Trophoblast cell (in vitro differentiated cells and primary cell): Measurements from ENCODE around the gene SMOC2.

ENCODE experiments used
- DNase-seq, 2 donors: peaks; one replicate each; pipeline ENCODE4 v3.0.0-alpha.2; 2016
- H2AFZ ChIP-seq: 2 replicates; pipeline ENCODE4 v1.6.1; 2013; ENCODE audit warnings: low read length, moderate library complexity, mild to moderate bottlenecking; ENCODE audit not compliant: insufficient read depth, poor library complexity
- H2AK5ac ChIP-seq: 2 replicates; pipeline ENCODE4 v1.6.1; 2013; ENCODE audit warnings: mild to moderate bottlenecking, low read length
- H2BK120ac ChIP-seq: 2 replicates; pipeline ENCODE4 v1.6.1; 2013; ENCODE audit warnings: low read length, mild to moderate bottlenecking, moderate library complexity; ENCODE audit not compliant: insufficient read depth, poor library complexity
- H2BK12ac ChIP-seq: 2 replicates; pipeline ENCODE4 v1.6.1; 2013; ENCODE audit warnings: mild to moderate bottlenecking, low read length, moderate library complexity
- H2BK5ac ChIP-seq: 2 replicates; pipeline ENCODE4 v1.6.1; 2013; ENCODE audit warnings: low read length, low read depth, moderate library complexity, mild to moderate bottlenecking; ENCODE audit not compliant: poor library complexity
- H3K14ac ChIP-seq: 2 replicates; pipeline ENCODE4 v1.6.1; 2013; ENCODE audit warnings: mild to moderate bottlenecking, low read length
- H3K18ac ChIP-seq: 2 replicates; pipeline ENCODE4 v1.6.1; 2013; ENCODE audit warnings: mild to moderate bottlenecking, low read length
- H3K23ac ChIP-seq: 2 replicates; pipeline ENCODE4 v1.6.1; 2013; ENCODE audit warnings: low read length
- H3K27ac ChIP-seq: 2 replicates; pipeline ENCODE4 v1.5.1; 2013; ENCODE audit warnings: low read depth, mild to moderate bottlenecking, inconsistent platforms, low read length, moderate library complexity
- H3K27me3 ChIP-seq: 2 replicates; pipeline ENCODE4 v1.6.1; 2013; ENCODE audit warnings: inconsistent platforms, mild to moderate bottlenecking, low read length, moderate library complexity; ENCODE audit not compliant: insufficient read depth
- H3K36me3 ChIP-seq, 2 experiments: 1 replicate in 1 of 2; 2 replicates in 1 of 2; pipeline ENCODE4 v1.6.1; 2013; ENCODE audit warnings: low read length in 2 of 2, mild to moderate bottlenecking in 2 of 2, moderate library complexity in 1 of 2; ENCODE audit not compliant: insufficient read depth in 2 of 2, control insufficient read depth in 1 of 2
- H3K4ac ChIP-seq: 2 replicates; pipeline ENCODE4 v1.6.1; 2013; ENCODE audit warnings: low read depth, mild to moderate bottlenecking, low read length, moderate library complexity
- H3K4me1 ChIP-seq, 2 experiments: 1 replicate in 1 of 2; 2 replicates in 1 of 2; pipeline ENCODE4 v1.6.1; 2013; ENCODE audit warnings: low read length in 2 of 2, mild to moderate bottlenecking in 2 of 2, moderate library complexity in 1 of 2; ENCODE audit not compliant: insufficient read depth in 2 of 2, control insufficient read depth in 1 of 2
- H3K4me2 ChIP-seq: 2 replicates; pipeline ENCODE4 v1.6.1; 2013; ENCODE audit warnings: inconsistent platforms, mild to moderate bottlenecking, low read length, moderate library complexity
- H3K4me3 ChIP-seq: 2 replicates; pipeline ENCODE4 v1.5.1; 2013; ENCODE audit warnings: mild to moderate bottlenecking, low read depth, low read length, inconsistent platforms
- H3K79me1 ChIP-seq: one replicate; pipeline ENCODE4 v1.6.1; 2013; ENCODE audit warnings: low read length
- H3K79me2 ChIP-seq: 2 replicates; pipeline ENCODE4 v1.6.1; 2013; ENCODE audit warnings: low read length, mild to moderate bottlenecking; ENCODE audit not compliant: control insufficient read depth, insufficient read depth, poor library complexity
- H3K9ac ChIP-seq: 2 replicates; pipeline ENCODE4 v1.6.1; 2013; ENCODE audit warnings: mild to moderate bottlenecking, low read length
- H3K9me3 ChIP-seq: 2 replicates; pipeline ENCODE4 v1.6.1; 2013; ENCODE audit warnings: low read depth, mild to moderate bottlenecking, control low read depth, inconsistent platforms, low read length; ENCODE audit not compliant: insufficient read depth
- H4K12ac ChIP-seq: 2 replicates; pipeline ENCODE4 v1.6.1; 2013; ENCODE audit warnings: low read depth, mild to moderate bottlenecking, low read length, moderate library complexity
- H4K8ac ChIP-seq: 2 replicates; pipeline ENCODE4 v1.6.1; 2013; ENCODE audit warnings: low read depth, mild to moderate bottlenecking, low read length, moderate library complexity
- H4K91ac ChIP-seq: one replicate; pipeline ENCODE4 v1.6.1; 2013; ENCODE audit warnings: low read depth, mild to moderate bottlenecking, low read length, moderate library complexity
- WGBS: extraction: QIAGEN DNeasy Blood & Tissue Kit; methylation state at CpG from one replicate; pipeline ENCODE4 v1.1.7; 2013; ENCODE audit warnings: missing lambda C conversion rate; ENCODE audit not compliant: insufficient read length, insufficient coverage; ENCODE audit errors: extremely low coverage; 5-methylcytosine and 5-hydroxymethylcytosine counted together

Gene SMOC2

GRCh38 chr6:168468045-168468444, 27.1 kb downstream of the SMOC2 start:
- Histone ChIP-seq H3K14ac (no peak overlapping the region), H3K79me2 (no peaks in the 10 kb centered on the region), H3K27ac (no peak overlapping the region), H3K9ac (no peak overlapping the region), H3K9me3 (no peaks in the 10 kb centered on the region), H3K4me3 (no peak overlapping the region), H2AFZ (no peak overlapping the region), H3K4me1 (no peaks in the 10 kb centered on the region), H3K23ac (no peak overlapping the region), H3K79me1 (no peaks in the 10 kb centered on the region), H2BK120ac (no peak overlapping the region), H2BK5ac (no peak overlapping the region), H3K36me3 (no peaks in the 10 kb centered on the region), H3K4ac (no peak overlapping the region), H2AK5ac (no peak overlapping the region), H3K4me2 (no peak overlapping the region), H2BK12ac (no peak overlapping the region), H4K12ac (no peak overlapping the region), H4K8ac (no peak overlapping the region), H4K91ac (no peak overlapping the region), H3K18ac (no peak overlapping the region), H3K27me3 (no peaks in the 10 kb centered on the region)
- DNase-seq, result no peak
- WGBS, result no CpG with 5 or more reads among the region's 5 CpGs

GRCh38 chr6:168469521-168469920, 28.5 kb downstream of the SMOC2 start:
- Histone ChIP-seq H3K9ac (no peak overlapping the region), H2BK120ac (no peak overlapping the region), H3K4ac (no peak overlapping the region), H3K36me3 (no peaks in the 10 kb centered on the region), H2BK12ac (no peak overlapping the region), H4K12ac (no peak overlapping the region), H3K23ac (no peak overlapping the region), H3K27ac (no peak overlapping the region), H3K18ac (no peak overlapping the region), H3K79me1 (no peaks in the 10 kb centered on the region), H3K4me3 (no peak overlapping the region), H4K8ac (no peak overlapping the region), H2BK5ac (no peak overlapping the region), H3K9me3 (peaks cover 3% of the 10 kb centered on the region), H2AK5ac (no peak overlapping the region), H2AFZ (no peak overlapping the region), H3K27me3 (no peaks in the 10 kb centered on the region), H3K79me2 (no peaks in the 10 kb centered on the region), H3K4me1 (no peaks in the 10 kb centered on the region), H3K4me2 (no peak overlapping the region), H3K14ac (no peak overlapping the region), H4K91ac (no peak overlapping the region)
- DNase-seq, result no peak
- no CpG with 5 or more reads among the region's 14 CpGs for WGBS

GRCh38 chr6:168469926-168470325, 28.9 kb downstream of the SMOC2 start:
- Histone ChIP-seq H3K27me3 (no peaks in the 10 kb centered on the region), H3K79me1 (no peaks in the 10 kb centered on the region), H2BK120ac (no peak overlapping the region), H3K9me3 (peaks cover 3% of the 10 kb centered on the region), H2AK5ac (no peak overlapping the region), H3K9ac (no peak overlapping the region), H2BK5ac (no peak overlapping the region), H4K91ac (no peak overlapping the region), H3K36me3 (no peaks in the 10 kb centered on the region), H2BK12ac (no peak overlapping the region), H3K18ac (no peak overlapping the region), H4K12ac (no peak overlapping the region), H3K4me3 (no peak overlapping the region), H3K79me2 (no peaks in the 10 kb centered on the region), H3K14ac (no peak overlapping the region), H3K4ac (no peak overlapping the region), H3K4me1 (no peaks in the 10 kb centered on the region), H4K8ac (no peak overlapping the region), H3K27ac (no peak overlapping the region), H2AFZ (no peak overlapping the region), H3K23ac (no peak overlapping the region), H3K4me2 (no peak overlapping the region)
- no peak for DNase-seq
- no CpG with 5 or more reads among the region's 5 CpGs for WGBS

- Histone ChIP-seq H3K9ac (no peak overlapping the region), H2BK5ac (no peak overlapping the region), H3K36me3 (no peaks in the 10 kb centered on the region), H3K27me3 (no peaks in the 10 kb centered on the region), H3K23ac (no peak overlapping the region), H2AK5ac (no peak overlapping the region), H3K4ac (no peak overlapping the region), H2BK120ac (no peak overlapping the region), H3K18ac (no peak overlapping the region), H4K91ac (no peak overlapping the region), H3K27ac (no peak overlapping the region), H3K4me3 (no peak overlapping the region), H3K4me2 (no peak overlapping the region), H3K14ac (no peak overlapping the region), H3K79me1 (no peaks in the 10 kb centered on the region), H4K8ac (no peak overlapping the region), H2BK12ac (no peak overlapping the region), H3K79me2 (no peaks in the 10 kb centered on the region), H3K9me3 (peaks cover 4% of the 10 kb centered on the region), H2AFZ (no peak overlapping the region), H4K12ac (no peak overlapping the region), H3K4me1 (no peaks in the 10 kb centered on the region)
- WGBS, result no CpG with 5 or more reads among the region's 1 CpG
- DNase-seq, result no peak
Measured at GRCh38 chr6:168472363-168472762, 31.4 kb downstream of the SMOC2 start.
